Vagina (tissue), 2 donors: ENCODE measurements around the gene CDH6.

Experiments
- CTCF ChIP-seq, 3 experiments: fragments of 450-650 bp in 2 of 3; fragments of 200-600 bp in 1 of 3; sonication (generic) in 1 of 3; IDR thresholded peaks; one replicate each; pipeline ENCODE4 v1.5.1; 2017 to 2019; ENCODE audit warnings: antibody characterized with exemption in 3 of 3, mild to moderate bottlenecking in 2 of 3, moderate library complexity in 2 of 3
- POLR2A ChIP-seq, 2 donors: fragments of 450-650 bp; IDR thresholded peaks; one replicate each; pipeline ENCODE4 v1.6.1; 2017; ENCODE audit warnings: antibody characterized with exemption in 2 of 2, mild to moderate bottlenecking in 2 of 2, moderate library complexity in 2 of 2

GRCh38 chr5:31213257-31213656 is 19.8 kb downstream of the CDH6 start:
- no peak for TF ChIP-seq POLR2A (IDR thresholded peaks at IDR 0.05)
- TF ChIP-seq CTCF (IDR thresholded peaks at IDR 0.05) = no peak
